SW480 (cell line): ENCODE measurements around the gene ING2.

Source experiments
- DNase-seq: peaks from one replicate; pipeline ENCODE4 v3.0.0-alpha.2; 2016; ENCODE audit warnings: low spot score

The ING2 gene

GRCh38 chr4:183499389-183499788 lies 5.5 kb upstream of the ING2 start:
- DNase-seq: no peak

- no peak for DNase-seq
Measured at GRCh38 chr4:183499801-183500200, 5.1 kb upstream of the ING2 start.

DNA sequence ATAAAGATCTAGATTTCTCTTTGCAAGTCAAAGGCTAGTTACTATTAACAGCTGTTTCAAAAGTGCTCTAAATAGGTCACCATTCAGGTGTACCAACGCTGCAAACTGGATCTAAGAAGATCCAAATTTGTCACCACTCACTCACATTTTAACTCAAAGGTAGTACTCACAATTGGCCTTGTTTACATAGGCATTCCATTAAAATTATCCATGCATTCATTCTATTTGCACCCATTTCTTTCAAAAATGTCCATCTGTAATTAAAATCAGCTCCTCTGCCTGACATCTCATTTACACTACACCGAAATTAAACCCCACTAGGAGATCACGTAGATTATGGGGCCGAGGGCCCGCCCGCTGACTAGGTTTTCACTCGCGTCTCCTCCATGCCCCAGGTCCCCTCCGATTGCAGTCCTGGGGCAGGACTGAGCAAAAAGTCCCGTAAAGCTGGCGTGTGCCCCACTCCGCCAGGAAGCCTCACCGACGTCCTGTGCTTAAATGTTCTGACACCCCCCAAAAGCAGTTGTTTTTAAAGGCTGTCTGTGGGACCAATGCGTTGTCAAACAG lies 1.3 kb upstream of the ING2 start:
- peak; percentile 2 for DNase-seq

- peak; percentile 92 for DNase-seq
Measured at GRCh38 chr4:183504064-183504929, 561 bp upstream of the ING2 start.

GRCh38 chr4:183505611-183506388 lies 942 bp downstream of the ING2 start:
- peak; percentile 76 for DNase-seq

GRCh38 chr4:183506389-183506735 lies 1.5 kb downstream of the ING2 start:
- DNase-seq: no peak

DNA sequence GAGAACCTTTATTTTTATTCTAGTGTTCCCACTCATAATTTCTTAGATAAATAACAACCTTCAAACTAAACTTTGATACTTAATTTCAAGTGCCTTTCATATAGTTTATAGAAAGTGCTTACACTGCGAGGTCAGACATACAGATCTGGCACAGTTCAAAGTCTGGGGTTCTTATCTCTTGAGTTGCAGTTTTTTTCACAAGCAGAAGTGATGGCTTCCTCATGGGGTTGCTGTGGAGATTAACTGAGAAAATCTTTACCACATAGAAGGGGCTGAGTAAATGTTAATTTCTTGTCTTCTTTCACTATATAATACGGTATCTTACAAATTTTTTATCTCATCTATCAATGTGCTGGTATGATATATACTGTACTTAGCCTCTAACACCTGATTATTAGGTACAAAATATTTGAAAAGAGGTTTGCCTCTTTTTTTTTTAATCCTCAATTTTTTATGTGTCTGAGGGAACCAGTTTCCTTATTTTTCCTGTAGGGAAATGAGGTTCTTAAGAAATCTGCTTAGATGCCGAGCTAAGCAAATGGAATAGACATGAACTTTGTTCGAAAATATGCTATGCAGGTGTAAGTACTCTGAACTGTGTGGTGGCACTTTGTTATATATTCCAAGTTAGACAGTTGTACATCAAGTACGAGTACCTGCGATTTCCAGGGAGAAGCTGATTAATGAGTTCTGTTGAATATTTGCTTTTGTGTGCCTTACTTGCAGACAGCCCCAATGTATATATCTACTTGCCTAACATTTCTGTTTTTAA lies 3.3 kb downstream of the ING2 start:
- no peak for DNase-seq

DNA sequence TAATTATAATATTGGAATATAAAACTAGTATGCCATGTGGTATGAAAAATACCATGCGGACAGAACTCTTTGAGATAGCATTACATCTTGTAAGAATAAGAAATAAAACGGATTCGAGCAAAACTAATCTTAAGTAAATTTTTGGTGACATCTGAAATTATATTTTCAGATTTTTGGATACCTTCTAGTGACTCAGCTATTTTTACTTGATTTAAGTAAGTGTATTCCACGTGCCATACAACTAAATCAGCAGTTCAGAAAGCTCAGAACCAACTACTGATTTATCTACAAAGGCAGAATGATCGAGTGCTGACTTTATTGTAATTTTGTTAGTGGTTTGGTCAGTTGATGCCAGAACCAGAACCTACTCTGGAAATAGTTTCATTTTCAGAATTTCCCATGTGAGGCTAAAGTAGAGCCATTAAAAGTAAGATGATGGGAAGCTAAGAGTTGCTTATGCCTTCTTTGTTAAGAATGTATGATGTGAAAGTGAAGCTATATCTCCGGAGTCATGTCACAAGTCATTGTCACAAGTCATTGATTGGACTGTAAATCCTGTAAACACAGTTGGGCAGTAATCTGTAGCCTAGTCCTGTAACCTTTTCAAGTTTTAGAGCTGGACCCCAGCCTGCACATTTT lies 4.0 kb downstream of the ING2 start:
- no peak for DNase-seq

DNA sequence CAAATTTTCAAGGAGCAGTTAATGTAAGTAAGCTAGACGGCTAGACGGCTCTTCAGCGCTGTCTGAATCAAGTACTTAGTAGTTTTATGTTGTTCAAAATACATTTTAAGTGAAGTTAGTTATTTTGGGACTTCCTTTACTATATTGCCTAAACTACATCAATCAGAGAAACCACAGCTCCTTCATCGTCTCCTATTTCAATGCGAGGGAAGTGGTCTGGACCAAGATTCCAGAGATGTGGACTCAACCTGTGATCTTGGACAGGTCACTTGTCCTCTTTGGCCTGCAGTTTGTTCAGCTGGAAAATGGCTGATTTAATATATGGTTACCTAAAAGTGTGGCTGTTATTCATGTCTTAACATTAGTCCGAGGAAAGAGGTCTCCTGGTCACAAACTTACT lies 10.6 kb downstream of the ING2 start:
- no peak for DNase-seq

DNA sequence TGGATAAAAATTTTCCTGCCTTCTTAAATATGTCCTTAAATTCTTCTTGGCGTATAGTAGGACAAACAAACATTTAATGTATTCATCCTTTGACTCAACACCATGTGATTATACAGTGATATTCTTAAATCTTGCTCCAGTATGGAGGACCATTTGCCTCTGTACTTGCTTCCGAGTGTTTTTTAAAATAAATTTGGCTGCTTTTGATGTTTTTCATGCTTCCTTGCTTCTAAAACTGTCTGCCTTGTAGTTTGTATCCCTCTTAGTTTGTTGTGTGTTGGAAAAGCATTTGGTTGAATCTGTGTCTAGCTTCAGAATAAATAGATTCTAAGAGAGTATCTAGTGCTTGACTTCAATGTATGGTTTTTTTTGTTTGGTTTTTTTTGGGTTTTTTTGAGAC lies 12.3 kb downstream of the ING2 start:
- DNase-seq: no peak

DNA sequence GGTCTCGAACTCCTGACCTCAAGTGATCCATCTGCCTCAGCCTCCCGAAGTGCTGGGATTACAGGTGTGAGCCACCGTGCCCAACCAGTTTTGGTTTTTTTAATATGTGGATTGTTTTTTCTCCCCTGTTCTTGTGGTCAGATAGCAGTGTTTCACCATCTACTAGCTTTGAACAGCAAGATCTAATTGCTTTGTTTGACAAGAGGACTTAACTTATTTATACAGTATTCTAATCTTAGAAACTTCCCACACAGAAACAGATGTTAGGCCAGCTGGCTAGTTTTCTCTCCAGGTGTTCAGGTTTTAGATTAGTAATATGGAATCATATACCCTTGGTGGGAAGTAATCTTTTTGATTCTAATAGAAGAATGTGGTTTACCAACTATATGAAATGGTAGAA lies 12.9 kb downstream of the ING2 start:
- DNase-seq: no peak

DNA sequence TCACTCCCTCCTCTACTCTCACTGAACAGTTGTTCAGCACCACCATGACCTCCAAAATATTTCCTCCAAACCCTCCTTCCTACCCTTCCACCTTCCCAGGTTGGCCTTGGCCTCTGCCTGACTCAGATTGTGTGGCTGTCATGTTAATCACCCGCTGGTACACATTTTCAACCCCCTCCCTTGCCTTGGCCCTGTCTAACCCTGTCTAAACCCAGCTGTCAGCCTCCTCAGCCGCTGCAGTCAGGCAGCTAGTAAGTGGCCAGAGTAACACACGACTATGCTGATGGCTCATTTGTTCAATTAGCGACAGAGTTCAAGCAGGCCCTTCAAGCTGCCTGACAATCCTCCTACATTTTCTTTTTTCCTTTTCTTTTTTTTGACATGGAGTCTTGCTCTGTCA lies 18.0 kb downstream of the ING2 start:
- DNase-seq: no peak

GRCh38 chr4:183527326-183527725 lies 22.5 kb downstream of the ING2 start:
- DNase-seq: no peak

GRCh38 chr4:183532821-183533220 lies 28.0 kb downstream of the ING2 start:
- DNase-seq: no peak

DNA sequence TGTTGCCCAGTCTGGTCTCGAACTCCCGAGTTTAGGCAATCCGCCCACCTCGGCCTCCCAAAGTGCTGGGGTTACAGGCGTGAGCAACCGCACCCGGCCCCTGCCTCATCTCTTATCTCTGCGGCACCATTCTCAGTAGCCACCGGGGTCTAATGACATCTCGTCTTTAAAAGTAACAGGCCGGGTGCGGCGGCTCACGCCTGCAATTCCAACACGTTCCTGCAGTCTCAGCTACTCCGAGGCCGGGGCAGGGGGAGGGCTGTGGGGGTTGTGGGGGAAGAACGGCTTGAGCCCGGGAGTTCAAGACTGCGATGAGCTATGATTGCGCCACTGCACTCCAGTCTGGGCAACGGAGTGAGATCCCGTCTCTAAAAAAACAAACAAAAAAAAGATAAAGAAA lies 28.8 kb downstream of the ING2 start:
- DNase-seq: no peak

DNA sequence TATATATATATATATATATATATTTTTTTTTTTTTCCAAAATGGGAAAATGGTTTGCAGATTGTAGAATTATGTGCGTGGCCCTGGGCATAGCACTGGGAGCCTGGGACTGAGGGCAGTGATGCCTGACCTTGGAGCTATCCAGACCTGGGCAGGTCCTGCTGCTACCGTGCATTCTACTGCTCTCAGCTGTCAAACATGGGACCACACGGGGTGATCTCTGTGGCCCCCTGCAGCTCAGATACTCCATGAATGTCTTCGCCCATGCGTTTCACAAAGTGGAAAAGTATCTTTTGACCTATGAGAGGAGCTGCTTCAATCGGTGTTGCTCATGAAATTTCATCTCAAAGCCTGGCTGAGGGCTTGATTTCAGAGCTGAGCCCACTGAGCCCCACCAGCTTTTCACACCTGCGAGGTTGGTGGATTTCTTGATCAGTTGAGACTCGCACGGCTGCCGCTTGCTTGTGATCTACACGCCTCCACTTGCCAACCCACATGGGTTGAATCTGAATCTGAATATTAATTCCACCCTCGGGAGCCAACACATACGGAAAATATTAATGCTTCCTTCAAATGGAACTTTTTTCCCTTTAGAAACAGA lies 35.7 kb downstream of the ING2 start:
- DNase-seq: no peak

DNA sequence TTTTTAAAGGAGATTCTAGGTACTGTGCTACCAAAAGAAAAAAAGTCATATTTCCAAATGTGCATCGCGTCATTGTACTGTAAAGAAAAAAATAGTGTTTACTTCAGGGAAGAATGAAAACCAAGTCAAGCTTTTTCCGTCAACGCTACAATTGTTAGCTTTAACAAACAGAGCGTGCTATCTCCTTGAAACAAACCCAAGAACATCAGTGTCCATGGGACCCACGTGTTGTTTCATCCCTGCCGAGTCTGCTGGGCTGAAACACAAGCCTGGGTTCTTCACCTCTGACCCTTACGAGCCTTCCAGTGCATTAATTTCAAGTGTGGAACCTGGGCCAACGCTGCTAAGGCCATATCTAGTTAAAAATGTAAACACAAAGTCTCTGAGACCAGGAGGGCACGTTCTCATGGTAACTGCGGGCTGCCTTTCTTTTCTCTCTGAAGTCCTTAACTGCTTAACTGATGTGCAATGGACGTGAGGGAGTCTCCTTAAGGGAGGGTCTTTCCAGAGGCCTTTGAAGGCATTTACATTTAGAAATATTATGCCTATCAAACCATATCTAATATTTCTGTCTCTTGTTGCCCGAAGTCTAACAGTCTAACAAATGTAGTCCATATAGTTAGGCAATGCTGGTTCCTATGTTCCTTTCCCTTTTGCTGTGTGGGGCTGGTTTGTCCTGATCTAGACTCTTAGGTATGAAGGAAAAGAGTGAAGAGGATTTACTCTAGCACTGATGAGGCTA lies 36.3 kb downstream of the ING2 start:
- no peak for DNase-seq

DNA sequence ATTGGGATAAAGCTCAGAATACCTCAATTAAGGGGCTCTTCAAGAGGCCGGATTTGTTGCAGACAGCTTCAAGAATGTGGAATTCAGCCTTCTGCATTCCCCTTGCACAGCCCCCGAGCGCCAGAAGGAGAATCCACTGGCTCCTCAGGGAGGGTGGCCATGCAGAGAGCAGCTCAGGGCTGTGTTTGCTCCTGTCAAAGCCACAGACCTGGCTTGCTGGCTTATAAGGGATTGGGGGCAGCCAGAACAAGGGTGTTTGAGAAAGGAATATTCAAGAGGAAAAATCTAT lies 36.8 kb downstream of the ING2 start:
- no peak for DNase-seq

- no peak for DNase-seq
Measured at GRCh38 chr4:183543435-183543834, 38.6 kb downstream of the ING2 start.

GRCh38 chr4:183544109-183544508 lies 39.3 kb downstream of the ING2 start:
- no peak for DNase-seq

DNA sequence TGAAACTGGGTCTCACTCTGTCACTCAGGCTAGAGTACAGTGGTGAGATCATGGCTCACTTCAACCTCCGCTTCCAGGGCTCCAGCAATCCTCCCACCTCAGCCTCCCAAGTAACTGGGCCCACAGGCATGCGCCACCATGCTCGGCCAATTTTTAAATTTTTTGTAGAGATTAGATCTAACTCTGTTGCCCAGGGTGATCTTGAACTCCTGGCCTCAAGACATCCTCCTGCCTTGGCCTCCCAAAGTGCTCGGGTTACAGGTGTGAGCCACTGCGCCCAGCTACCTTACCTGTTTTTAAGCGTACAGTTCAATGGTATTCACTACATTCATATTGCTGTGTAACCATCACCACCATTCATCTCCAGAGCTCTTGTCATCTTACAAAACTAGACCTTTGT lies 41.5 kb downstream of the ING2 start:
- DNase-seq: no peak
